Progenitor cell of endocrine pancreas (in vitro differentiated cells): ENCODE data around the gene AGBL1. TPM values are rescaled to one million over a fixed set of nuclear protein-coding genes. Genes with fewer than 3 reads are reported as not detected.

Experiments
- DNase-seq: peaks from one replicate; pipeline ENCODE4 v3.0.0; 2021; ENCODE audit warnings: low spot score; ENCODE audit not compliant: unreplicated experiment
- H3K27ac Mint-ChIP-seq: 2 replicates; pipeline ENCODE4 v1.8.0; 2021; ENCODE audit warnings: mild to moderate bottlenecking, moderate library complexity, mixed read lengths
- H3K27me3 Mint-ChIP-seq: 2 replicates; pipeline ENCODE4 v1.8.0; 2021; ENCODE audit warnings: mixed read lengths
- H3K36me3 Mint-ChIP-seq: 2 replicates; pipeline ENCODE4 v1.8.0; 2022; ENCODE audit warnings: mixed read lengths; ENCODE audit not compliant: insufficient read depth
- H3K4me1 Mint-ChIP-seq: 2 replicates; pipeline ENCODE4 v1.8.0; 2021; ENCODE audit warnings: low read depth, mixed read lengths
- H3K4me3 Mint-ChIP-seq: 2 replicates; pipeline ENCODE4 v1.8.0; 2021; ENCODE audit warnings: low read depth, mild to moderate bottlenecking, moderate library complexity, mixed read lengths
- H3K9me3 Mint-ChIP-seq: 2 replicates; pipeline ENCODE4 v1.8.0; 2021; ENCODE audit warnings: low read depth, mixed read lengths
- CTCF ChIP-seq: fragments of 200-600 bp; sonication (generic); IDR thresholded peaks from one replicate; pipeline ENCODE4 v1.5.0; 2021; ENCODE audit warnings: antibody characterized with exemption, mild to moderate bottlenecking; ENCODE audit not compliant: unreplicated experiment
- total RNA-seq: library from RNA; stranded (reverse); gene quantifications from 2 replicates; pipeline ENCODE4 v1.2.1, GENCODE V29; 2021

Gene AGBL1
- total RNA-seq, 1 donor from 2014 or later: not detected

GRCh38 chr15:86080302-86080701, 631 bp downstream of the AGBL1 start:
- TF ChIP-seq CTCF: no peak
- H3K27me3 Mint-ChIP-seq: peaks cover 21% of the 10 kb centered on the region
- no peak overlapping the region for H3K4me3 Mint-ChIP-seq
- DNase-seq: no peak
- peaks cover 10% of the 10 kb centered on the region for H3K4me1 Mint-ChIP-seq
- H3K36me3 Mint-ChIP-seq: no peaks in the 10 kb centered on the region
- no peaks in the 10 kb centered on the region for H3K9me3 Mint-ChIP-seq
- no peak overlapping the region for H3K27ac Mint-ChIP-seq

- no peaks in the 10 kb centered on the region for H3K9me3 Mint-ChIP-seq
- no peak for TF ChIP-seq CTCF
- DNase-seq: no peak
- no peaks in the 10 kb centered on the region for H3K36me3 Mint-ChIP-seq
- H3K27ac Mint-ChIP-seq: no peak overlapping the region
- H3K4me3 Mint-ChIP-seq: no peak overlapping the region
- H3K27me3 Mint-ChIP-seq: peaks cover 16% of the 10 kb centered on the region
- H3K4me1 Mint-ChIP-seq: no peaks in the 10 kb centered on the region
Measured at GRCh38 chr15:86082619-86083380, 3.1 kb downstream of the AGBL1 start.

- H3K27me3 Mint-ChIP-seq: peaks cover 8% of the 10 kb centered on the region
- no peaks in the 10 kb centered on the region for H3K36me3 Mint-ChIP-seq
- H3K4me1 Mint-ChIP-seq: peaks cover 9% of the 10 kb centered on the region
- H3K4me3 Mint-ChIP-seq: no peak overlapping the region
- H3K27ac Mint-ChIP-seq: no peak overlapping the region
- DNase-seq: no peak
- TF ChIP-seq CTCF: no peak
- no peaks in the 10 kb centered on the region for H3K9me3 Mint-ChIP-seq
Measured at GRCh38 chr15:86087808-86088207, 8.1 kb downstream of the AGBL1 start.

- H3K4me3 Mint-ChIP-seq: no peak overlapping the region
- H3K27ac Mint-ChIP-seq: no peak overlapping the region
Measured at GRCh38 chr15:86089422-86089821, 9.8 kb downstream of the AGBL1 start.

GRCh38 chr15:86101818-86102217, 22.1 kb downstream of the AGBL1 start:
- H3K36me3 Mint-ChIP-seq: no peaks in the 10 kb centered on the region
- H3K4me1 Mint-ChIP-seq: no peaks in the 10 kb centered on the region
- peaks cover 2% of the 10 kb centered on the region for H3K27me3 Mint-ChIP-seq
- DNase-seq: no peak
- no peak overlapping the region for H3K27ac Mint-ChIP-seq
- no peak overlapping the region for H3K4me3 Mint-ChIP-seq
- TF ChIP-seq CTCF: no peak
- peaks cover 11% of the 10 kb centered on the region for H3K9me3 Mint-ChIP-seq

More at GRCh38 chr15:86089422-86089821, 9.8 kb downstream of the AGBL1 start:
- no peaks in the 10 kb centered on the region for H3K27me3 Mint-ChIP-seq
- no peaks in the 10 kb centered on the region for H3K9me3 Mint-ChIP-seq
- H3K36me3 Mint-ChIP-seq: no peaks in the 10 kb centered on the region
- no peak for DNase-seq
- H3K4me1 Mint-ChIP-seq: peaks cover 9% of the 10 kb centered on the region
- no peak for TF ChIP-seq CTCF
